ENCODE measurements around the gene TMUB1.

Gene TMUB1

DNA sequence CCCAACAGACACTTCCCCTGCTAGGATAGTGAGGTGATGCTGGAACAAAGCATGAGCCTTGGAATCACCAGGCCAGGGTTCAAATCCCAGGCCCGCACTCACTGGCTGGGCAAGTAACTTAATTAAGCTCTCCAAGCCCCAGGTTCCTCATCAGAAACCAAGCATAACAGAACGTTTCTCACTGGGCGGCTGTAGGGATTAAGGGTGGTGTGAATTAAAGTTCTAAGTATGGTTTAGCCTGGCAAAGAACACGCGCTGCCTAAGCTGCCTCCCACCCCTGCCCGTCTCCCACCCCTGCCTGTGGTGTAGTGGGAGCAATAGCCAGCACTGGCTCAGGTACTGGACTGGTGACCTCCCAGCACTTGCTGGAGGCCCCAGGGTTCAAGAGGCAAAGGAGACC lies 18.3 kb downstream of the TMUB1 start:
- Histone ChIP-seq H3K79me2 (ENCODE audit: insufficient read depth, low read length) (peaks cover 25% of the 10 kb centered on the region), H4K20me1 (ENCODE audit: low read depth, low read length) (no peaks in the 10 kb centered on the region), H3K9ac (ENCODE audit: low read length) (no peak overlapping the region), H3K4me3 (ENCODE audit: insufficient read depth, low read length, poor library complexity, severe bottlenecking) (no peak overlapping the region), H2AFZ (ENCODE audit: low read depth, low read length, severe bottlenecking) (no peak overlapping the region), H3K27ac (ENCODE audit: low read depth, low read length) (no peak overlapping the region), H3K9me3 (ENCODE audit: insufficient read depth, low read length) (no peaks in the 10 kb centered on the region), H3K27me3 (ENCODE audit: low read length) (no peaks in the 10 kb centered on the region), H3K4me2 (ENCODE audit: low read depth, low read length, poor library complexity, severe bottlenecking) (no peak overlapping the region), H3K36me3 (ENCODE audit: low read length) (no peaks in the 10 kb centered on the region), H3K9me2 (replicated peaks; ENCODE audit: insufficient read depth, low read length) (no peaks in the 10 kb centered on the region), H3F3A (ENCODE audit: insufficient read depth) (no peaks in the 10 kb centered on the region)
- no peak for TF ChIP-seq EZH2phosphoT487 (conservative IDR thresholded peaks at IDR 0.05; ENCODE audit: low read length)
- TF ChIP-seq, protein P1, sequence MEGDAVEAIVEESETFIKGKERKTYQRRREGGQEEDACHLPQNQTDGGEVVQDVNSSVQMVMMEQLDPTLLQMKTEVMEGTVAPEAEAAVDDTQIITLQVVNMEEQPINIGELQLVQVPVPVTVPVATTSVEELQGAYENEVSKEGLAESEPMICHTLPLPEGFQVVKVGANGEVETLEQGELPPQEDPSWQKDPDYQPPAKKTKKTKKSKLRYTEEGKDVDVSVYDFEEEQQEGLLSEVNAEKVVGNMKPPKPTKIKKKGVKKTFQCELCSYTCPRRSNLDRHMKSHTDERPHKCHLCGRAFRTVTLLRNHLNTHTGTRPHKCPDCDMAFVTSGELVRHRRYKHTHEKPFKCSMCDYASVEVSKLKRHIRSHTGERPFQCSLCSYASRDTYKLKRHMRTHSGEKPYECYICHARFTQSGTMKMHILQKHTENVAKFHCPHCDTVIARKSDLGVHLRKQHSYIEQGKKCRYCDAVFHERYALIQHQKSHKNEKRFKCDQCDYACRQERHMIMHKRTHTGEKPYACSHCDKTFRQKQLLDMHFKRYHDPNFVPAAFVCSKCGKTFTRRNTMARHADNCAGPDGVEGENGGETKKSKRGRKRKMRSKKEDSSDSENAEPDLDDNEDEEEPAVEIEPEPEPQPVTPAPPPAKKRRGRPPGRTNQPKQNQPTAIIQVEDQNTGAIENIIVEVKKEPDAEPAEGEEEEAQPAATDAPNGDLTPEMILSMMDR (IDR thresholded peaks at IDR 0.05; ENCODE audit: insufficient read depth, low read length, poor library complexity, severe bottlenecking), result no peak

GRCh38 chr7:151064454-151064853 lies 18.8 kb downstream of the TMUB1 start:
- Histone ChIP-seq H3K27me3 (ENCODE audit: low read length) (no peaks in the 10 kb centered on the region), H3K4me3 (ENCODE audit: insufficient read depth, low read length, poor library complexity, severe bottlenecking) (no peak overlapping the region), H3K27ac (ENCODE audit: low read depth, low read length) (no peak overlapping the region), H3K4me2 (ENCODE audit: low read depth, low read length, poor library complexity, severe bottlenecking) (no peak overlapping the region), H3K9me3 (ENCODE audit: insufficient read depth, low read length) (no peaks in the 10 kb centered on the region), H3K9ac (ENCODE audit: low read length) (no peak overlapping the region), H2AFZ (ENCODE audit: low read depth, low read length, severe bottlenecking) (no peak overlapping the region), H3F3A (ENCODE audit: insufficient read depth) (no peaks in the 10 kb centered on the region), H3K79me2 (ENCODE audit: insufficient read depth, low read length) (peaks cover 27% of the 10 kb centered on the region), H3K36me3 (ENCODE audit: low read length) (no peaks in the 10 kb centered on the region), H3K9me2 (replicated peaks; ENCODE audit: insufficient read depth, low read length) (no peaks in the 10 kb centered on the region), H4K20me1 (ENCODE audit: low read depth, low read length) (no peaks in the 10 kb centered on the region)
- TF ChIP-seq, protein P1 (IDR thresholded peaks at IDR 0.05; ENCODE audit: insufficient read depth, low read length, poor library complexity, severe bottlenecking), result no peak

DNA sequence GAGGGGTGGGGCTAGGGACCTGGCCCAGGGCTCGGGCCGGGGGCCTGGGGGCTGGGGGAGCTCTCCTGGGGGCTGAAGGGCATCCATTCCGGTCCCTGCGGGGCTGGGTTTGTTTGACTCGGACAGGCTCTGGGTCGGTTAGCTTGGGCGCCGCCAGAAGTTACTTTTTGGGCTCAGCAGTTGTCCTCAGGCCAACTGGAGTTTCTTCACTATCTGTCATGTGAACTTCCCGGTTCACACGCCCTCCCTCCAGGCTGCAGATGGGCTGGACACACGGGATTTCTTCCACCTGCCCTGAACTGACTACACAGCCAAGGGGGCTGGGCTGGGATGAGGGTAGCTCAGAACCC lies 20.1 kb downstream of the TMUB1 start:
- Histone ChIP-seq H3F3A (ENCODE audit: insufficient read depth) (peaks cover 8% of the 10 kb centered on the region), H3K4me2 (ENCODE audit: low read depth, low read length, poor library complexity, severe bottlenecking) (no peak overlapping the region), H3K4me3 (ENCODE audit: insufficient read depth, low read length, poor library complexity, severe bottlenecking) (no peak overlapping the region), H3K9me2 (replicated peaks; ENCODE audit: insufficient read depth, low read length) (no peaks in the 10 kb centered on the region), H2AFZ (ENCODE audit: low read depth, low read length, severe bottlenecking) (no peak overlapping the region), H3K9me3 (ENCODE audit: insufficient read depth, low read length) (no peaks in the 10 kb centered on the region), H3K27ac (ENCODE audit: low read depth, low read length) (no peak overlapping the region), H4K20me1 (ENCODE audit: low read depth, low read length) (no peaks in the 10 kb centered on the region), H3K36me3 (ENCODE audit: low read length) (no peaks in the 10 kb centered on the region), H3K79me2 (ENCODE audit: insufficient read depth, low read length) (peaks cover 27% of the 10 kb centered on the region), H3K9ac (ENCODE audit: low read length) (no peak overlapping the region), H3K27me3 (ENCODE audit: low read length) (no peaks in the 10 kb centered on the region)
- TF ChIP-seq, protein P1 (IDR thresholded peaks at IDR 0.05; ENCODE audit: insufficient read depth, low read length, poor library complexity, severe bottlenecking), result no peak
- TF ChIP-seq EZH2phosphoT487 (conservative IDR thresholded peaks at IDR 0.05; ENCODE audit: low read length), result no peak

All from SU-DHL-6 (cell line).